MM.1S (cell line): ENCODE results near the gene DECR2.

Experiments
- DNase-seq: peaks from one replicate; pipeline ENCODE4 v3.0.0-alpha.2; 2015
- H2AFZ ChIP-seq: fragments of 300-600 bp; sonication (generic); 2 replicates; pipeline ENCODE4 v1.6.0; 2016; ENCODE audit warnings: antibody characterized with exemption, low read length
- H3F3A ChIP-seq: fragments of 300-600 bp; sonication (generic); 2 replicates; pipeline ENCODE4 v1.6.1; 2016; ENCODE audit warnings: mild to moderate bottlenecking, antibody characterized with exemption, low read length, moderate library complexity, mixed read lengths; ENCODE audit not compliant: insufficient read depth
- H3K27ac ChIP-seq: fragments of 300-600 bp; sonication (generic); 2 replicates; pipeline ENCODE4 v1.5.1; 2016; ENCODE audit warnings: mild to moderate bottlenecking, low read length
- H3K27me3 ChIP-seq: fragments of 300-600 bp; sonication (generic); replicated peaks from 2 replicates; pipeline ENCODE4 v1.6.0; 2016; ENCODE audit warnings: low read length; ENCODE audit not compliant: insufficient read depth
- H3K36me3 ChIP-seq: fragments of 300-600 bp; sonication (generic); replicated peaks from 2 replicates; pipeline ENCODE4 v1.6.1; 2016; ENCODE audit warnings: mild to moderate bottlenecking, low read length, mixed read lengths; ENCODE audit not compliant: insufficient read depth
- H3K4me1 ChIP-seq: fragments of 300-600 bp; sonication (generic); 2 replicates; pipeline ENCODE4 v1.6.1; 2016; ENCODE audit warnings: low read length, mixed read lengths
- H3K4me2 ChIP-seq: fragments of 300-600 bp; sonication (generic); 2 replicates; pipeline ENCODE4 v1.6.0; 2016; ENCODE audit warnings: low read depth, low read length
- H3K4me3 ChIP-seq: fragments of 300-600 bp; sonication (generic); 2 replicates; pipeline ENCODE4 v1.5.1; 2016; ENCODE audit warnings: low read length, mixed read lengths
- H3K79me2 ChIP-seq: fragments of 300-600 bp; sonication (generic); 2 replicates; pipeline ENCODE4 v1.6.1; 2016; ENCODE audit warnings: mixed run types, low read length, mixed read lengths
- H3K9ac ChIP-seq: fragments of 300-600 bp; sonication (generic); 2 replicates; pipeline ENCODE4 v1.6.1; 2016; ENCODE audit warnings: low read length, mixed read lengths
- H3K9me2 ChIP-seq: fragments of 300-600 bp; sonication (generic); replicated peaks from 2 replicates; pipeline ENCODE4 v1.6.1; 2016; ENCODE audit warnings: mild to moderate bottlenecking, low read length, mixed read lengths; ENCODE audit not compliant: insufficient read depth
- H3K9me3 ChIP-seq: fragments of 300-600 bp; sonication (generic); replicated peaks from 2 replicates; pipeline ENCODE4 v1.6.1; 2016; ENCODE audit warnings: mild to moderate bottlenecking, low read length, mixed read lengths; ENCODE audit not compliant: insufficient read depth
- H4K20me1 ChIP-seq: fragments of 300-600 bp; sonication (generic); 2 replicates; pipeline ENCODE4 v1.6.1; 2016; ENCODE audit warnings: mild to moderate bottlenecking, low read length, moderate library complexity, mixed read lengths; ENCODE audit not compliant: insufficient read depth
- EZH2 ChIP-seq: fragments of 300-600 bp; sonication (generic); optimal IDR thresholded peaks from 2 replicates; pipeline ENCODE3; 2017; ENCODE audit warnings: low read depth, mild to moderate bottlenecking, antibody characterized with exemption, low read length, mixed read lengths
- EZH2phosphoT487 ChIP-seq: fragments of 300-600 bp; sonication (generic); IDR thresholded peaks from 2 replicates; pipeline ENCODE4 v1.6.1; 2018; ENCODE audit warnings: antibody characterized with exemption, low read length
- TF ChIP-seq, protein P1 (sequence below): fragments of 300-600 bp; sonication (generic); IDR thresholded peaks from 2 replicates; pipeline ENCODE4 v1.5.1; 2016; ENCODE audit warnings: antibody characterized with exemption, low read length, mixed read lengths

The DECR2 gene

DNA sequence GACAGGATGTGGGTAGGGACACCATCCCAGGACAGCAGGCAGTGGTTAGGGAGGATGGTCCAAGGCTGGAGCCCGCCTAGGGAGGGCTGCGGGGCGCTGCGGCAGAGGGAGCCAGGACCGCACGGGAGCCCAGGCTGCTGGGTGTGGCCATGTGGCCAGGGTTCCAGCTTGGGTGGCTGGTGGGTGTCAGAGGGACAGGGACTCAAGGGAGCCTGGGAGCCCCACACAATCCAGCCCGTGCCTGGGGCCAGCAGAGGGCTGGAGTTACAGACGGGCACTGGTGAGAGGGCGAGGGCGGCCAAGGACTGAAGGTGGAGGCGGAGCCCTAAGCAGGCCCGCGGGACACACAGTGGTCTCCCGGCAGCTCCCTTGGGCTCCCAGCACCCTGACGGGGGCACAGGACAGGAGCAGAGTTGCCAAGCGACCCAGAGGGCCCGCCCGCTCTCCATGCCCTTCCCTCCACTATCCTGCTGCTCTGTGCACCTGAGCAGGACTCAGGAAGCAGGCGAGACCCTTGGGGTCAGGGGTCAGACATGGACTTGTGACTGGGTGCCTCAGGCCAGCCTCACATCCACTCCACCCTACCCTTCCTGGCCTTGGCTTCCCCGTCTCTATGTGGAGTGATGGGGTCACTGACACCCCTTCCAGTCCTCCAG is 38.4 kb upstream of the DECR2 start:
- Histone ChIP-seq H4K20me1 (no peaks in the 10 kb centered on the region), H3K79me2 (no peaks in the 10 kb centered on the region), H3K9me2 (no peaks in the 10 kb centered on the region), H3K27ac (no peak overlapping the region), H3K9ac (no peak overlapping the region), H3K4me1 (no peaks in the 10 kb centered on the region), H3K4me2 (no peak overlapping the region), H3K9me3 (no peaks in the 10 kb centered on the region), H3K4me3 (no peak overlapping the region), H2AFZ (no peak overlapping the region), H3F3A (no peaks in the 10 kb centered on the region), H3K36me3 (no peaks in the 10 kb centered on the region), H3K27me3 (peaks cover 15% of the 10 kb centered on the region)
- TF ChIP-seq, protein P1, sequence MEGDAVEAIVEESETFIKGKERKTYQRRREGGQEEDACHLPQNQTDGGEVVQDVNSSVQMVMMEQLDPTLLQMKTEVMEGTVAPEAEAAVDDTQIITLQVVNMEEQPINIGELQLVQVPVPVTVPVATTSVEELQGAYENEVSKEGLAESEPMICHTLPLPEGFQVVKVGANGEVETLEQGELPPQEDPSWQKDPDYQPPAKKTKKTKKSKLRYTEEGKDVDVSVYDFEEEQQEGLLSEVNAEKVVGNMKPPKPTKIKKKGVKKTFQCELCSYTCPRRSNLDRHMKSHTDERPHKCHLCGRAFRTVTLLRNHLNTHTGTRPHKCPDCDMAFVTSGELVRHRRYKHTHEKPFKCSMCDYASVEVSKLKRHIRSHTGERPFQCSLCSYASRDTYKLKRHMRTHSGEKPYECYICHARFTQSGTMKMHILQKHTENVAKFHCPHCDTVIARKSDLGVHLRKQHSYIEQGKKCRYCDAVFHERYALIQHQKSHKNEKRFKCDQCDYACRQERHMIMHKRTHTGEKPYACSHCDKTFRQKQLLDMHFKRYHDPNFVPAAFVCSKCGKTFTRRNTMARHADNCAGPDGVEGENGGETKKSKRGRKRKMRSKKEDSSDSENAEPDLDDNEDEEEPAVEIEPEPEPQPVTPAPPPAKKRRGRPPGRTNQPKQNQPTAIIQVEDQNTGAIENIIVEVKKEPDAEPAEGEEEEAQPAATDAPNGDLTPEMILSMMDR: no peak
- TF ChIP-seq EZH2 (no peak), EZH2phosphoT487 (no peak)
- DNase-seq: no peak

DNA sequence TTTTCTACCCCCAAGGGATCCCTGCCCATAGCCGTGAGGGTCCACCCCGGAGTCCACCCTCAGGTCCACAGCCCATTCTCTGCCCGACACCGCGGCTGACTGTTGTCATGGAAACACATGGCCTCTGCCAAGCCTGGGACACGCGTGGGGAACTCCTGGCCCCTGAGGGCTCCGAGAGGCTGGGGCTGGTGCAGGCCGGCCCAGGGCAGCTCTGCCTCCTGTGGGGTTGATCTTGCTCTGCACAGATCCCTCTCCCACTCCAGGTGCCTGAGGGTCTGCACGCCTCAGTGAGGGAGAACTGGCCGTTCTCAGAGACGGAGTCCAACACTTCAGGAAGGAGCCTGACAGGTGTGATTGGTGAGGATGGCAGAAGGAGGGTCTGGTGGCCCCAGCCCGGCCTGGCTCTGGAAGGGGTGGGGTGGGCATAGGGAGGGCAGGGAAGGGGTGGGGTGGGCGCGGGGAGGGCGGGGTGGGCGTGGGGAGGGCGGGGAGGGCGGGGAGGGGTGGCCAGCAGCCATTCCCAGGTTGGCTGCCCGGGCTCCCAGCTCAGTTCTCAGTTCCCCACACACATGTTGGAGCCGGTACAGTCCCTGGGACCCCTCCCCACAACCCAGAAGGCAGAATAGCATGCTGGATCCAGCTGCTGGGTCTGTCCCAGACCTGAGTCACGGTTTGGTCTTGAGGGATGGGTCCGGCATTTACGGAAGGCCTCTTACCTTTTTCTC is 37.8 kb upstream of the DECR2 start:
- no peak for DNase-seq
- no peaks in the 10 kb centered on the region for H3K79me2 ChIP-seq
- H3K27ac ChIP-seq: no peak overlapping the region
- TF ChIP-seq, protein P1: no peak
- no peak overlapping the region for H3K4me2 ChIP-seq
- peaks cover 15% of the 10 kb centered on the region for H3K27me3 ChIP-seq
- H3K9ac ChIP-seq: no peak overlapping the region
- H3K9me3 ChIP-seq: no peaks in the 10 kb centered on the region
- H3K9me2 ChIP-seq: no peaks in the 10 kb centered on the region
- no peaks in the 10 kb centered on the region for H3F3A ChIP-seq
- H3K36me3 ChIP-seq: no peaks in the 10 kb centered on the region
- no peak overlapping the region for H3K4me3 ChIP-seq
- H4K20me1 ChIP-seq: no peaks in the 10 kb centered on the region
- H3K4me1 ChIP-seq: no peaks in the 10 kb centered on the region
- no peak overlapping the region for H2AFZ ChIP-seq

DNA sequence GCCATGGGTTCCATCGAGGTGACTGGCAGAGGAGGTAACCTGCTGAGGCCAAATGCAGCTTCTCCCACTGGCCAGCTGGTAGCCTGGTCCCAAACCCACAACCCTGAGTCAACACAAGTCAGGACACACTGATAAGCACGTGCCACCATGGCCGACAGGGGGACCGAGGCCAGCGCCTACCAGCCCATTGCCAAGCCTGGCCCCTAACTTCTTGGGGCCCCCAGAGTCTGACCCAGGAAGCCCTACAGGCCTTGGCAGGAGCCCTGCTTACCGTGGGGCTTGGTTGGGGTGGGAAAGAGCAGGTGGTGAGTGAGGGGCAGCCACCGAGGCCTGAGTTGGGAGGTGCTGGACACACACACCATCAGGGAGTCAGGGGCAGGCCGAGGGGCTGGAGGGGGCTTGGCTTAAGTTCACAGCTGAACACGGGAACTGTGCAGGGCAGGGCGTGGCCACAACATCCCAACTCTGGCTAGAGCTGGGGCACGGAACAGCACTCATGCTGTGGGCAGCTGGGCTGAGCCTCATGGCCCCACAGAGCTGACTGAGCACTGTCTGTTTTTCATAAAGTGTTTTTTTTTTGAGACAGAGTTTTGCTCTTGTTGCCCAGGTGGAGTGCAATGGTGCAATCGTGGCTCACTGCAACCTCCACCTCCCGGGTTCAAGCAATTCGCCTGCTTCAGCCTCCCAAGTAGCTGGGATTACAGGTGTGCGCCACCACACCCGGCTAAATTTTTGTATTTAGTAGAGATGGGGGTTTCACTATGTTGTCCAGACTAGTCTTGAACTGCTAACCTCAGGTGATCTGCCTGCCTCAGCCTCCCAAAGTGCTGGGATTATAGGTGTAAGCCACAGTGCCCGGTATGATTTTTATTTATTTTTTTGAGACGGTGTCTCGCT is 36.8 kb upstream of the DECR2 start:
- Histone ChIP-seq H3K4me1 (no peaks in the 10 kb centered on the region), H2AFZ (no peak overlapping the region), H4K20me1 (no peaks in the 10 kb centered on the region)

More for the DNA sequence above, 36.8 kb upstream of the DECR2 start:
- Histone ChIP-seq H3K36me3 (no peaks in the 10 kb centered on the region), H3K79me2 (0 out of 2 replicates have a peak, but pooled peaks cover 5% of the 10 kb centered on the region), H3K9me3 (no peaks in the 10 kb centered on the region), H3K9ac (no peak overlapping the region), H3K4me3 (no peak overlapping the region), H3K27me3 (peaks cover 15% of the 10 kb centered on the region), H3K27ac (no peak overlapping the region), H3F3A (no peaks in the 10 kb centered on the region), H3K9me2 (no peaks in the 10 kb centered on the region), H3K4me2 (no peak overlapping the region)
- no peak for DNase-seq
- TF ChIP-seq EZH2phosphoT487 (no peak), EZH2 (no peak)
- TF ChIP-seq, protein P1: no peak
